Neural progenitor cell (in vitro differentiated cells): ENCODE data around the gene MED25.

ENCODE experiments used
- CTCF ChIP-seq: fragments of 200-600 bp; sonication (generic); IDR thresholded peaks from 2 replicates; pipeline ENCODE4 v1.5.1; 2017; ENCODE audit warnings: antibody characterized with exemption, mild to moderate bottlenecking
- EZH2 ChIP-seq: fragments of 200-600 bp; sonication (generic); IDR thresholded peaks from 2 replicates; pipeline ENCODE4 v1.6.1; 2017; ENCODE audit warnings: antibody characterized with exemption, mild to moderate bottlenecking, moderate library complexity
- EZH2phosphoT487 ChIP-seq: fragments of 200-600 bp; sonication (generic); IDR thresholded peaks from 2 replicates; pipeline ENCODE4 v1.6.1; 2017; ENCODE audit warnings: antibody characterized with exemption

GRCh38 chr19:49820125-49820524 lies 2.0 kb downstream of the MED25 start:
- TF ChIP-seq CTCF: no peak
- no peak for TF ChIP-seq EZH2
- no peak for TF ChIP-seq EZH2phosphoT487
